HEK293 (cell line): Measurements from ENCODE around the gene INTS7.
A peak's percentile ranks its signal among the peaks of the same experiment; 100 is the strongest.

Experiments used
- AEBP2 ChIP-seq: fragments of 450-650 bp; formaldehyde crosslinking; IDR thresholded peaks from 2 replicates; pipeline ENCODE4 v1.5.1; 2016; ENCODE audit warnings: missing biosample characterization, missing genetic modification characterization, borderline replicate concordance
- GLIS1 ChIP-seq: fragments of 450-650 bp; formaldehyde crosslinking; IDR thresholded peaks from 2 replicates; pipeline ENCODE4 v1.5.1; 2016; ENCODE audit warnings: missing biosample characterization, missing genetic modification characterization
- KLF7 ChIP-seq: fragments of 450-650 bp; formaldehyde crosslinking; IDR thresholded peaks from 2 replicates; pipeline ENCODE4 v1.5.1; 2016; ENCODE audit warnings: missing biosample characterization, missing genetic modification characterization, borderline replicate concordance
- REST ChIP-seq: fragments of 450-650 bp; formaldehyde crosslinking; IDR thresholded peaks from 2 replicates; pipeline ENCODE4 v1.5.1; 2016; ENCODE audit warnings: missing biosample characterization, missing genetic modification characterization
- SP2 ChIP-seq: fragments of 450-650 bp; formaldehyde crosslinking; IDR thresholded peaks from 2 replicates; pipeline ENCODE4 v1.5.1; 2016; ENCODE audit warnings: missing biosample characterization, missing genetic modification characterization
- SP7 ChIP-seq: fragments of 450-650 bp; formaldehyde crosslinking; IDR thresholded peaks from 2 replicates; pipeline ENCODE4 v1.5.1; 2016; ENCODE audit warnings: missing biosample characterization, missing genetic modification characterization
- WT1 ChIP-seq: fragments of 450-650 bp; formaldehyde crosslinking; IDR thresholded peaks from 2 replicates; pipeline ENCODE4 v1.5.1; 2016; ENCODE audit warnings: missing biosample characterization, missing genetic modification characterization
- ZBTB1 ChIP-seq: fragments of 450-650 bp; formaldehyde crosslinking; IDR thresholded peaks from 2 replicates; pipeline ENCODE4 v1.5.1; 2016; ENCODE audit warnings: missing biosample characterization, missing genetic modification characterization
- ZBTB7A ChIP-seq: fragments of 450-650 bp; formaldehyde crosslinking; IDR thresholded peaks from 2 replicates; pipeline ENCODE4 v1.5.1; 2016; ENCODE audit warnings: low read depth, missing biosample characterization, missing genetic modification characterization
- ZFP3 ChIP-seq: fragments of 450-650 bp; formaldehyde crosslinking; IDR thresholded peaks from 2 replicates; pipeline ENCODE4 v1.5.1; 2016; ENCODE audit warnings: low read depth, missing biosample characterization, missing genetic modification characterization
- ZIC2 ChIP-seq: fragments of 450-650 bp; formaldehyde crosslinking; IDR thresholded peaks from 2 replicates; pipeline ENCODE4 v1.5.1; 2016; ENCODE audit warnings: missing biosample characterization, missing genetic modification characterization
- ZNF112 ChIP-seq: fragments of 450-650 bp; formaldehyde crosslinking; IDR thresholded peaks from 2 replicates; pipeline ENCODE4 v1.5.0; 2017; ENCODE audit warnings: missing biosample characterization, missing genetic modification characterization
- ZNF155 ChIP-seq: fragments of 450-650 bp; formaldehyde crosslinking; IDR thresholded peaks from 2 replicates; pipeline ENCODE4 v1.5.1; 2016; ENCODE audit warnings: missing biosample characterization, missing genetic modification characterization
- ZNF211 ChIP-seq: fragments of 450-650 bp; formaldehyde crosslinking; IDR thresholded peaks from 2 replicates; pipeline ENCODE4 v1.5.1; 2016; ENCODE audit warnings: low read depth, missing biosample characterization, missing genetic modification characterization
- ZNF24 ChIP-seq: fragments of 450-650 bp; formaldehyde crosslinking; IDR thresholded peaks from 2 replicates; pipeline ENCODE4 v1.5.1; 2016; ENCODE audit warnings: missing biosample characterization, missing genetic modification characterization
- ZNF280C ChIP-seq: fragments of 450-650 bp; formaldehyde crosslinking; IDR thresholded peaks from 2 replicates; pipeline ENCODE4 v1.5.1; 2016; ENCODE audit warnings: missing biosample characterization, missing genetic modification characterization
- ZNF394 ChIP-seq: fragments of 450-650 bp; formaldehyde crosslinking; IDR thresholded peaks from 2 replicates; pipeline ENCODE4 v1.5.1; 2016; ENCODE audit warnings: missing biosample characterization, missing genetic modification characterization, mild to moderate bottlenecking, moderate library complexity, borderline replicate concordance
- ZNF530 ChIP-seq: fragments of 450-650 bp; formaldehyde crosslinking; IDR thresholded peaks from 2 replicates; pipeline ENCODE4 v1.5.1; 2016; ENCODE audit warnings: low read depth, missing biosample characterization, missing genetic modification characterization
- ZNF544 ChIP-seq: fragments of 450-650 bp; formaldehyde crosslinking; IDR thresholded peaks from 2 replicates; pipeline ENCODE4 v1.5.0; 2017; ENCODE audit warnings: missing biosample characterization, missing genetic modification characterization
- ZNF548 ChIP-seq: fragments of 450-650 bp; formaldehyde crosslinking; IDR thresholded peaks from 2 replicates; pipeline ENCODE4 v1.5.1; 2016; ENCODE audit warnings: missing biosample characterization, missing genetic modification characterization
- ZNF549 ChIP-seq: fragments of 450-650 bp; IDR thresholded peaks from 2 replicates; pipeline ENCODE4 v1.5.1; 2018; ENCODE audit warnings: missing biosample characterization, missing genetic modification characterization, mild to moderate bottlenecking, inconsistent platforms, moderate library complexity
- ZNF701 ChIP-seq: fragments of 450-650 bp; formaldehyde crosslinking; IDR thresholded peaks from 2 replicates; pipeline ENCODE4 v1.5.1; 2016; ENCODE audit warnings: missing biosample characterization, missing genetic modification characterization
- ZNF707 ChIP-seq: fragments of 450-650 bp; formaldehyde crosslinking; IDR thresholded peaks from 2 replicates; pipeline ENCODE4 v1.5.1; 2016; ENCODE audit warnings: missing biosample characterization, missing genetic modification characterization
- ZNF776 ChIP-seq: fragments of 450-650 bp; formaldehyde crosslinking; IDR thresholded peaks from 2 replicates; pipeline ENCODE4 v1.5.0; 2017; ENCODE audit warnings: missing biosample characterization, missing genetic modification characterization, borderline replicate concordance
- ZNF785 ChIP-seq: fragments of 450-650 bp; formaldehyde crosslinking; IDR thresholded peaks from 2 replicates; pipeline ENCODE4 v1.5.1; 2016; ENCODE audit warnings: missing biosample characterization, missing genetic modification characterization
- ZNF830 ChIP-seq: fragments of 450-650 bp; IDR thresholded peaks from 2 replicates; pipeline ENCODE4 v1.5.0; 2018; ENCODE audit warnings: missing biosample characterization, missing genetic modification characterization, low read depth, mild to moderate bottlenecking, moderate library complexity
- ZSCAN16 ChIP-seq: fragments of 450-650 bp; formaldehyde crosslinking; IDR thresholded peaks from 2 replicates; pipeline ENCODE4 v1.5.1; 2016; ENCODE audit warnings: missing biosample characterization, missing genetic modification characterization
- TF ChIP-seq, protein P1 (sequence below): fragments of 450-650 bp; formaldehyde crosslinking; IDR thresholded peaks from 2 replicates; pipeline ENCODE4 v1.5.1; 2017; ENCODE audit warnings: missing biosample characterization, mild to moderate bottlenecking, missing genetic modification characterization, moderate library complexity
- TF ChIP-seq, protein P2 (sequence below): fragments of 450-650 bp; formaldehyde crosslinking; IDR thresholded peaks from 2 replicates; pipeline ENCODE4 v1.5.1; 2016; ENCODE audit warnings: missing biosample characterization, missing genetic modification characterization

The INTS7 gene

GRCh38 chr1:212035123-212035834, at the start of gene INTS7, which contains the start of gene DTL (continued):
- TF ChIP-seq ZNF707 (tag by site-specific recombination) = no peak
- no peak for TF ChIP-seq ZNF211 (tag by site-specific recombination)
- TF ChIP-seq, protein P1, sequence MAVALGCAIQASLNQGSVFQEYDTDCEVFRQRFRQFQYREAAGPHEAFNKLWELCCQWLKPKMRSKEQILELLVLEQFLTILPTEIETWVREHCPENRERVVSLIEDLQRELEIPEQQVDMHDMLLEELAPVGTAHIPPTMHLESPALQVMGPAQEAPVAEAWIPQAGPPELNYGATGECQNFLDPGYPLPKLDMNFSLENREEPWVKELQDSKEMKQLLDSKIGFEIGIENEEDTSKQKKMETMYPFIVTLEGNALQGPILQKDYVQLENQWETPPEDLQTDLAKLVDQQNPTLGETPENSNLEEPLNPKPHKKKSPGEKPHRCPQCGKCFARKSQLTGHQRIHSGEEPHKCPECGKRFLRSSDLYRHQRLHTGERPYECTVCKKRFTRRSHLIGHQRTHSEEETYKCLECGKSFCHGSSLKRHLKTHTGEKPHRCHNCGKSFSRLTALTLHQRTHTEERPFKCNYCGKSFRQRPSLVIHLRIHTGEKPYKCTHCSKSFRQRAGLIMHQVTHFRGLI (tag by site-specific recombination) = peak; percentile 65
- TF ChIP-seq KLF7 (tag by site-specific recombination) = peak; percentile 3; the same call in 1 of the 2 replicates
- TF ChIP-seq, protein P2, sequence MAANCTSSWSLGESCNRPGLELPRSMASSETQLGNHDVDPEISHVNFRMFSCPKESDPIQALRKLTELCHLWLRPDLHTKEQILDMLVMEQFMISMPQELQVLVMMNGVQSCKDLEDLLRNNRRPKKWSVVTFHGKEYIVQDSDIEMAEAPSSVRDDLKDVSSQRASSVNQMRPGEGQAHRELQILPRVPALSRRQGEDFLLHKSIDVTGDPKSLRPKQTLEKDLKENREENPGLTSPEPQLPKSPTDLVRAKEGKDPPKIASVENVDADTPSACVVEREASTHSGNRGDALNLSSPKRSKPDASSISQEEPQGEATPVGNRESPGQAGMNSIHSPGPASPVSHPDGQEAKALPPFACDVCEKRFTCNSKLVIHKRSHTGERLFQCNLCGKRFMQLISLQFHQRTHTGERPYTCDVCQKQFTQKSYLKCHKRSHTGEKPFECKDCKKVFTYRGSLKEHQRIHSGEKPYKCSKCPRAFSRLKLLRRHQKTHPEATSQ (tag by site-specific recombination) = no peak
- TF ChIP-seq ZFP3 = no peak
- TF ChIP-seq ZNF112 = no peak
- no peak for TF ChIP-seq ZSCAN16 (tag by site-specific recombination)
- peak; percentile 78; the same call in 1 of the 2 replicates for TF ChIP-seq ZNF785 (tag by site-specific recombination)
- TF ChIP-seq REST (tag by site-specific recombination) = peak; percentile 51
- TF ChIP-seq ZNF544 (tag by site-specific recombination) = no peak
- no peak for TF ChIP-seq ZNF776 (tag by site-specific recombination)
- no peak for TF ChIP-seq ZIC2 (tag by site-specific recombination)
- TF ChIP-seq ZNF549 (tag by site-specific recombination) = no peak
- peak; percentile 94 for TF ChIP-seq SP2 (tag by site-specific recombination)
- no peak for TF ChIP-seq ZNF548 (tag by site-specific recombination)
- TF ChIP-seq ZBTB1 = no peak
- TF ChIP-seq SP7 (tag by site-specific recombination) = peak; percentile 93
- peak; percentile 74 for TF ChIP-seq ZNF24 (tag by site-specific recombination)
- peak; percentile 60 for TF ChIP-seq WT1 (tag by site-specific recombination)
- TF ChIP-seq ZNF530 (tag by site-specific recombination) = no peak
- TF ChIP-seq ZNF701 (tag by site-specific recombination) = no peak
- no peak for TF ChIP-seq ZNF155
- no peak for TF ChIP-seq ZNF280C (tag by site-specific recombination)
- no peak; the same call in 1 of the 2 replicates for TF ChIP-seq ZBTB7A
- TF ChIP-seq AEBP2 (tag by site-specific recombination) = no peak
- TF ChIP-seq ZNF830 (tag by site-specific recombination) = no peak
- TF ChIP-seq GLIS1 (tag by site-specific recombination) = peak; percentile 27; the same call in 1 of the 2 replicates
- peak; percentile 63; the same call in 1 of the 2 replicates for TF ChIP-seq ZNF394
- TF ChIP-seq, all 188 proteins: peak for 72
